ENCODE measurements around the gene ZEB2. TPM values are rescaled to one million over a fixed set of nuclear protein-coding genes. Genes with fewer than 3 reads are reported as not detected.

ZEB2 gene
- total RNA-seq, 1 donor from 2014 or later, result 0.51 TPM

DNA sequence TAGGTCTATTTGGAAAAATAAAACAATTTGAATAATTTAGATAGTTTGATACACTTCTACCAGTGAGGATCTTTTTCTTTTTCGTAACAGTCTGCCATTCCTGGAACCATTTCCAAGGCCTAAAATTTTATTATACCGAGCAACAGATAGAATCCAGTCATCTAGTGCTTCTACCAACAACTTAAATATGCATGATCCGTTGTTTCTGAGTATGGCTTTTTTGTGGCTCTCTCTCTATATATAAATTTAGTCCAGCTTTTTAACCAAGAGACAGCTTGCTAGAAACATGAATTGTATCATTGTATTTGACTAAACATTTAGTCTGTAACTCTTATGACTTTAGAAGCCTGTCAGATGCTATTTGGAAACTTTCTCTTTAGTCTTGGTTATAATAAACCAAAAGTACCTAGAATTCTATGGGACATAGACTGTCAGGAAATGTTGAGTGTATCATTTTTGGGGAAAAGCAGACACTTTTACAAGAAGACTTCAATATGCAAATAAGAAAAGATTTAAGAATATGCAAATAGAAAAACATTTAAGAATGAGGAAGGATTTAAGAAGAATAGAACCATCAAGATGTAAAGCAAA, 161.4 kb downstream of the ZEB2 start:
- DNase-seq (ENCODE audit: low read depth in 2 of 2), result no peak

DNA sequence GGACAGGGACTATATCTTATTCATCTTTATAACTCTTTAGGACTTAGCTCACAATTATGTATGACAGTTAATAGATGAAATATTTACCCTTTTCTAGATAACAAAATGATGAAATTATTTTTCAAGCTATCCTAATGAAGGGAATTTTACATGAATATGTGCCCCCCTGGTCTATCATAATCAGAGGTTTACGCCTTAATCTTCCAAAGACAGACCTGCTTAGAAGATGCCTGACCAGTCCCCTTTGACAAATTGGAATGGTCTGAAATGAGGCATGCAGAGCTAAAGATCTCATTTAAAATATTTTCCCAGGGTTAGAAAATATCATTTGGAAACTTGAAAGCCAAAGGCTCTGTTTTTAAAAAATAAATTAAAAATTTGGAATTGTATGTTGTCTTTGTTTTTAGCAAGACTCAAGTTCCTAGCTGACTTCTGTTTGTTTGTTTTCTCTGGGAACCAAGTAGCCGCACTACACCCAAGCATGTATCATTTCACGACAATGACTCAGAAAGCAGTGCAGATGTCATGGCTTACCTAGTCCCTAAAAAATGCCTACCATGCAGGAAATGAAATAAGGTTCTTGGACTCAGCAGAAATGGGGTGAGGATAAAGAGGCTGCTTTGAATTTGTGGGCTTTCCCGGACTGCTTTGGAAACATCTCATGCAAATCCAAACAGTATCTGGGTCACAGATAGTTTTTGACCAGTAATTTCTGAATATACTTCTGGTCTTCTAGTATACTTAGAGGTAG, 162.1 kb downstream of the ZEB2 start:
- DNase-seq (ENCODE audit: low read depth in 2 of 2), result peak in 1 of 2 donors; percentile 88

DNA sequence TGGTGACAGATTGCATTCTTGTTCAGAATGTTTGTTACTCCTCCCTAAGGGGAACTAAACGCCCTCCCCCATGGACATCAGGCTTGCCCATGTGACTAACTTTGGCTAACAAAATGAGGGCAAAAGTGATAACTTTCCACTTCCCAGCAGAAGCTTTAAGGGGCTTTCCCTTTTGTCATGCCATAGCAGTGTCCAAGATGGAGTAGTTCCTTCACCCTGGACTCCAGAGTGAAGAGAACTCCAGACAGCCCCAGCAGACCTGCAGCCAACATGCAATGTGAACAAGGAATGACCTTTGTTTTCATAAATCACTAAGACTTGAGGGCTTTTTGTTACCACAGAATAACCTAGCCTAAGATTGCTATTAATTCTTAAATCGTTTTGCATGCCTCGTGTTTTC, 163.5 kb downstream of the ZEB2 start:
- DNase-seq (ENCODE audit: low read depth in 2 of 2), result no peak

DNA sequence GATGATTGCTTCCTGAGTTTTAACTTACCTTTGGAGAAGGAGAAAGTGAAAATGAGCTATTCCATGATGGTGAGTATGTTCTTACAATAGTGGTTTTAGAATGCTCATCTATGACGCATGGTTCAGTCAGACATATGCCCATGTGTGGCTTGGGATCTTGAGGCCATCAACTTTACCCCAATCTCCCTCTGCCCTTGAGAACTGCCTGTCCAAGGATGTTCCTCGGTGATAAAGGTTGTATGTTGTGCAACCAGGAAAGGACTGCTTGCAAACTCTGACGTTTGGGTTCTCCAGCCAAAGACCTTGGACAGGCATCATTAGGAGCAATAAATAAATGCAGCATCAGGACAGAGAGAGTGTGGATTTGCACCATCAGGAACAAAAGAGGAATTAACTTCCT, 165.0 kb downstream of the ZEB2 start:
- DNase-seq (ENCODE audit: low read depth in 2 of 2), result no peak

DNA sequence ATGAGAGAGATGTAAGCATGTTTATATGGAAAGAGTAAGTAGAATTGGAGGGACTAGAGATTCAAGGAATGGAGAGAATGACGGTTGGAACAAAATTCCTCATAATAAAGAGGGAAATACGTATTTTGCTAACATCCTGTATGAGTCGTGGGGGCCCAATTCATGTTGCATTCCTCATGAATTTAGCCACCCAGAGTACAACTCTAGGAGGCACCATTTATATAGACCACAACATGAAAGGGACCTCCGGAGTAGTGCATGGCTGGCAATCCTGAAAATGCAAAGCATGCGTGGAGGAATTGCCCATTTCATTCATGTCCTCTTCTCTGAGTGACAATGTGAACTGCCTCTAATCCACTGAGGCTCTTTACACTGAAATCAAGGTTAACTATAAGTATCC, 168.2 kb downstream of the ZEB2 start:
- no peak for DNase-seq (ENCODE audit: low read depth in 2 of 2)

DNA sequence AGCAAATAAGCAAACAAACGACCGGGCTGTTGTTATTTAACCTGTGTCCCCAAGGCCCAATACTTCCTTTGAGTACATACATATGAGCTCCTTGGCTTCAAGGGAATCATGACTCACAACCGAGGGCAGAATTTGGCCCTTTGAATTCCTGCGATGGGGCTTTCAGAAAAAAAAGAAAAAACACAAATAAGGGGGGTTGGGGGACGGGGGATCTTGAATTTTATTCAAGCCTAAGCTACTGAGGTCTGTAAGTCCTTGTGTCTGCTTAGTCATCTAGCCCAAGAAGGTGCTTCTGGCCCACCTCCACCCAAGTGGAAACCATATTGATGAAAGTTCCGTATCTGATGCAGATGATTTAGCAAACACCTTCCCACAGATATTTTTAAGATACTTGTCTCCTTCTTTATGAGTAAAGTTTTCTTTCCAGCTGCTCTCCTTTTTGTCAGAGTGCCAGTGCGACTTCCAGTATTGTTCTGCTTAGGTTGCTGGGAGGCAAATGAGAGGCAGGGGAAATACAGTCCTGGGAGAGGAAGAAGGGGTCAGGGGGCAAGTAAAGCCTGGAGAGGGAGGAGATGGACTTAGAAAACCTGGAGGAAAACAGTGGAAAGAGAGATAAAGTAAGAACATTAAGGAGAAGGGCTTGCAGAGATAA, 169.6 kb downstream of the ZEB2 start:
- DNase-seq (ENCODE audit: low read depth in 2 of 2), result peak in 1 of 2 donors; percentile 94

DNA sequence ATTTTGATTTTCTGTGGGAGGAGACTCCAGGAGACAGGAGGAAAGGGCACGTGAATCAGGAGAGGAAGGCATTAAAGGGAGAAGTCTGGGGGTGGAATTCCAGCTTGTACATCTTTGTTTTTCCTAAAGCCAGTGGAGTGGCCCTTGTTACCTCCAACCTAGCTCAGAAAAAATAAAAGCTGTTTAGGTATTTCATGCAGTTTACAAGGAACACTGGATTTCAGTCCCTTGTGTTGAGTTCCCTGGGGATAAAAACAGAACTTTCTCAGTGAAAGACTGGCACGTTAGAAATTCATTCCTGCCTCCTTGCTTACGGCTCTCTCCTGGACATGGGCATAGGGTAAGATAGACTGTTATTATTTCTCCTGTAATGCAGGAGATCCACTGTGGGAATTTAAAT, 170.2 kb downstream of the ZEB2 start:
- DNase-seq (ENCODE audit: low read depth in 2 of 2), result peak in 1 of 2 donors; percentile 30

DNA sequence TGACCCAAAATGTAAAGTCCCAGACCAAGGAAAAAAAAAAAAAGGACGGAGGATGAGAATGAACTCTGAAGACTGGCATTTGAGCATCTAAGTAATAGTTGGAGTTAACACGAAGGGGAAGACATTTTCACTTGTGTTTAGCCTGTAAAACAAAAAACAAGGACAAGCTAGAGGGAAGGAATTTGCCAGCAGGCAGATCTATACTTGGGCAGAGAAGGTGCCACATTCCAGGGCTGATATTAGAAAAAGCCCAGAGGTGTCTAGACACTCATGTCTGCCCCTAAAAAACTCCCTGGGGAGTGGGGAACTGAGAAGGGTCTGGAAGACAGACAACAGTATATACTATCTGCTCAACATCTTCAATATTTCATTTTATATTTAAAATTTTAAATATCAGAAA, 171.1 kb downstream of the ZEB2 start:
- no peak for DNase-seq (ENCODE audit: low read depth in 2 of 2)

DNA sequence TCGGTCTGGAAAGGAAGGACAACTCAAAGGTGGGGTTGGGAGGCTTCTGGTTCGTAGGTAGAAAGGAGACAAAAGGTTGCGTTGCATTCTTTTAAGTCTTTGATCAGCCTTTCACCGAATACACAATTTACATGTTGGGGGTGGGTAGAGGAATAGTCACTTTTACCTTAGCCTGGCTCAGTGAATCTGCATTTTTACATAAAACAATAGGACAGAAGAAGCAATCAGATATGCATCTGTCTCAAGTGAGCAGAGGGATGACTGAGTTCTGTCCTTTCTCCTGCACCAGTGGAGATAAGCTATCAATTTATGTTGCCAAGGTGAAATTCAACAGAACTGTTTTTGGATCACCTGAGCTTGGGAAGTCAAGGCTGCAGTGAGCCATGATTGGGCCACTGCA, 173.7 kb downstream of the ZEB2 start:
- DNase-seq (ENCODE audit: low read depth in 2 of 2), result no peak

DNA sequence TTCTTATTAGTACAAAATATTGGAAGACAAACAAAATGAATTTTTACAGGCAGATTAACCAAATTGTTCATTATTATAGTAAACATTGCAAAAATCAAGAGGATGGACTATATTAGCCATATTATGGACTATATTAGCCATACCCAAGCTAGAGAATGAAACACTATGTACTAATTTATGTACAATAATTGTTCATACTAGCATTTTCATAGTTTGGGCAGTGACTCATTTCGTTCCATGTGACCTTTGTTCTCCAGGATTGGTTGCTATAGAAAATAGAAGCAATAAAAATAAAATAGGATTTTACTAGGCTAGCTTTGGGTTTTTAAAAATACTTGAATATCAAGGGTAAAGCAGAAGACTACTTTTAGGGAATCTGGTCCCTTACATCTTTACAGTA, 176.8 kb downstream of the ZEB2 start:
- DNase-seq (ENCODE audit: low read depth in 2 of 2), result peak in 1 of 2 donors; percentile 26

DNA sequence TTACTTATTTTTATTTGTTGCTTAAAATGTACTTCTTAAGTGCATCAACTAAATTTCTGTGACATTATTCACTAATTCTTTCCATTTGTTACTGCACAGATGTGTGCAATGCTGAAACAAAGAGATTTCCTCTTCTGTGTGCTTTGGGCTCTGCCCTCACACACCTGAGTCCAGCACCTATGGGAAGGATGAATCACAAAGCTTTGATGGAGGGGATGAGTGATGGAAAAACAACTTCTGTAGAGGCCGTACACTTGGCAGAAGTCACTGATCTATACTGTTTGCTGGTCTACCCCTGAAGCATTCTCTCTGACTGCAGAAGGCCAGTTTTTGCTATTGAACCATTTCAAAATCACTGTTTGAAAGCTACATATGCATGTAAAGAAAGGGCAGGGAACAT, 178.4 kb downstream of the ZEB2 start:
- DNase-seq (ENCODE audit: low read depth in 2 of 2), result no peak

DNA sequence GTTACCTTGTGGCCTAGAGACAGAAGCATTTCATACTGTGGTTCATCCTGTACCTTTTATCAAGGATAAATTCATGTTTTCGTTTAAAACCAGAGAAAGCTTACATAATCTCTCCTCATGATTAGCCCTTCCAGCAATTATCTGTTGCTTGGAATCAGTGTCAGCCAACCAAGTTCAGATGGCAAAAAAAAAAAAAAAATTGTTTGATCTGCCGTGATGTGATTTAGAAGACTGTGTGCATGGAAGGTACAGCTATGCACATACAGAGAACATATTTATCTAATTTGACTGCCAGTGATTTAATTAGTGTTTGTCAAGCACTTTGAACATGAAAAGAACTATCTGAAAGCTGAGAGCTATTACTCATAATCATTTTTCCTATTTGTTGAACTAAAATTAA, 180.9 kb downstream of the ZEB2 start:
- DNase-seq (ENCODE audit: low read depth in 2 of 2), result no peak

DNA sequence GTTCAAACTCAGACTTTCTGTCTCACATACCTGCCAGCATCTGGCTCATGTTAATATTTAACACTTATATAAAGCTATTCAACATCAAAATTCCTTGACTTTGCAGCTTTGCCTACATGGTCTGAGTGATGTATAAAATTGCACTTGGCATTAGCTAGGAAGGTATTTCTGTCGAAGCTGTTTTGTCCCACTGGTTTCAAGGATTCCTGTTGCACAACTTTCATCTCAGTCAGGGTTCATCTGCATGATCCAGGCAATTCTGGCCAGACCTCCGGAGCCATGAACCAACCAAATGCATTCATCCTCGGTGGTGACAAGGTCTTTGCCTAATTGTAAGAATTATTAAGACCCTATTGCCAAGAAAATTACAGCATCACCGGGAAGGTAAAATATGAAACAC, 185.4 kb downstream of the ZEB2 start:
- no peak for DNase-seq (ENCODE audit: low read depth in 2 of 2)
